Measurements from ENCODE around the gene EFNA3. TPM values are rescaled to one million over a fixed set of nuclear protein-coding genes. Genes with fewer than 3 reads are reported as not detected.

Gene EFNA3
- total RNA-seq, 4 donors from 2014 or later = 0.55 to 1.8 (median 1.6) TPM; not detected in 1

DNA sequence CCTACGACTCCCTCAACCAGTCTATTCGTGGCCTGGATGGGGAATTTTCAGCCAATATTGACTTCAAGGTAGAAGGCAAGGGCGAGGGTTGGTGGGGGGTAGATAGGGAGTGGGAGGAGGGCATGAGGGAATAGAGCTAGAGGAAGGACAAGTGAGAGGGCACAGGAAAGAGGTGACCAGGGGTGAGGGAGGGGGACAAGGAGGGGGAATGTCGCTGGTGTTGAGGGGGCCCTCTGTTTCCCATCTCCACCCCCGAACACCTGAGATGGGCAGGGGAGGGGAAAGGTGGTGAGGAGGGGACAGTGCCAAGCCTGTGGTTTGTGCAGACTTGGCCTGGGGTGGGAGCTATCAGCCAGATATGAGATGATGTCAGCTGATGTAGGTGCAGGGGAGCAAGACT lies 35.8 kb upstream of the EFNA3 start:
- Histone ChIP-seq H3K27ac (no peak overlapping the region), H3K4me3 (no peak overlapping the region), H3K9me3 (no peaks in the 10 kb centered on the region), H3K36me3 (no peaks in the 10 kb centered on the region), H3K27me3 (no peaks in the 10 kb centered on the region), H3K4me1 (peaks cover 9 to 14% of the 10 kb centered on the region in 2 donors)
- TF ChIP-seq, protein P1, sequence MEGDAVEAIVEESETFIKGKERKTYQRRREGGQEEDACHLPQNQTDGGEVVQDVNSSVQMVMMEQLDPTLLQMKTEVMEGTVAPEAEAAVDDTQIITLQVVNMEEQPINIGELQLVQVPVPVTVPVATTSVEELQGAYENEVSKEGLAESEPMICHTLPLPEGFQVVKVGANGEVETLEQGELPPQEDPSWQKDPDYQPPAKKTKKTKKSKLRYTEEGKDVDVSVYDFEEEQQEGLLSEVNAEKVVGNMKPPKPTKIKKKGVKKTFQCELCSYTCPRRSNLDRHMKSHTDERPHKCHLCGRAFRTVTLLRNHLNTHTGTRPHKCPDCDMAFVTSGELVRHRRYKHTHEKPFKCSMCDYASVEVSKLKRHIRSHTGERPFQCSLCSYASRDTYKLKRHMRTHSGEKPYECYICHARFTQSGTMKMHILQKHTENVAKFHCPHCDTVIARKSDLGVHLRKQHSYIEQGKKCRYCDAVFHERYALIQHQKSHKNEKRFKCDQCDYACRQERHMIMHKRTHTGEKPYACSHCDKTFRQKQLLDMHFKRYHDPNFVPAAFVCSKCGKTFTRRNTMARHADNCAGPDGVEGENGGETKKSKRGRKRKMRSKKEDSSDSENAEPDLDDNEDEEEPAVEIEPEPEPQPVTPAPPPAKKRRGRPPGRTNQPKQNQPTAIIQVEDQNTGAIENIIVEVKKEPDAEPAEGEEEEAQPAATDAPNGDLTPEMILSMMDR (IDR thresholded peaks at IDR 0.05 in 4 of 5, conservative IDR thresholded peaks at IDR 0.05 in 1 of 5) = no peak
- TF ChIP-seq POLR2A (IDR thresholded peaks at IDR 0.05) = no peak
- no peak for DNase-seq
- intact Hi-C loops (cut with DNase I; ENCODE audit: low total_unique reads) = no loop called here
- in situ Hi-C loops (cut with MboI; ENCODE audit: low sequenced_read_pairs in 4 of 4) = no loop called here
- ATAC-seq = no peak

DNA sequence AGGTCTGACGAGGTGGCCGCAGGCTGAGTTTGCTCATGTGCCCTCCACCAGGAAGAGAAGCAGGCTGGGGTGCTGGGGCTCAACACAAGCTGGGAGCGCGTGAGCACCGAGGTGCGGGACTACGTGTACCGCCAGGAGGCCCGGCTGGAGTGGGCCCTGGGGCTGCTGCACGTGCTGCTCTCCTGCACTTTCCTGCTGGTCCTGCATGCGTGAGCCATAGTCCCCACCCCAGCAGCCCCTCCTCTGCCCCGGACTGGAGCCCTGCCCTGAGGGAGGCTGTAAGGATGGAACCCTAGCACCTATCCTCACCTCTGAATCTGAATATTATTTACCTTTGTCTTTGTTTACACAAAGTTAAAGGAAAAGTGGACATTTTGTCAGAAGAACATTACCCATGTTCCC lies 35.3 kb upstream of the EFNA3 start:
- Histone ChIP-seq H3K36me3 (no peaks in the 10 kb centered on the region), H3K4me1 (peaks cover 13 to 14% of the 10 kb centered on the region in 2 donors), H3K27ac (no peak overlapping the region), H3K4me3 (no peak overlapping the region), H3K27me3 (no peaks in the 10 kb centered on the region), H3K9me3 (no peaks in the 10 kb centered on the region)
- ATAC-seq (no peak), DNase-seq (no peak)
- TF ChIP-seq POLR2A (IDR thresholded peaks at IDR 0.05) = no peak
- TF ChIP-seq, protein P1 (IDR thresholded peaks at IDR 0.05 in 4 of 5, conservative IDR thresholded peaks at IDR 0.05 in 1 of 5) = no peak
- in situ Hi-C loops (cut with MboI; ENCODE audit: low sequenced_read_pairs in 4 of 4) = no loop called here
- intact Hi-C loops (cut with DNase I; ENCODE audit: low total_unique reads) = no loop called here

DNA sequence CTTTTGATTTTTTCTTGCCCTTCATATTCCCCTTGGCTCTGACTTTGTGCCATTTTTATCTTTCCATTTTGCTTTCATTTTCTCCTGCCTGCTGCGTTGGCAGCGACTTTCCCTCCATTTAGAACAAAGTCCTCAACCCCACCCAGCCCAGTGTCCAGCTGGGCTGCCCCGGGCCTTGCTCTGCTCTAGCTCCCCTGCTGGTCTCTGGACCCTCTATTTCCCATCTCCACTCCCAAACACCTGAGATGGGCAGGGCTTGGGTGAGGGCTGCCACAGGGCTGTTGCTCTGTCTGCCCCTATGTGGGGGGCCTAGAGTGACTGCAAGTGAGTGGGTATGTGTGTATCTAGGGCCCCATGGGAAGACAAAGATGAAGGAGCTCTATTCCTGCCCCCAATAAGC lies 34.8 kb upstream of the EFNA3 start:
- ATAC-seq (no peak), DNase-seq (no peak)
- peaks cover 14 to 15% of the 10 kb centered on the region in 2 donors for H3K4me1 ChIP-seq
- no peaks in the 10 kb centered on the region for H3K27me3 ChIP-seq
- intact Hi-C loops (cut with DNase I; ENCODE audit: low total_unique reads) = no loop called here
- no peak overlapping the region for H3K27ac ChIP-seq
- no peak for TF ChIP-seq POLR2A (IDR thresholded peaks at IDR 0.05)
- TF ChIP-seq, protein P1 (IDR thresholded peaks at IDR 0.05 in 4 of 5, conservative IDR thresholded peaks at IDR 0.05 in 1 of 5) = no peak
- no peaks in the 10 kb centered on the region for H3K36me3 ChIP-seq
- no peak overlapping the region for H3K4me3 ChIP-seq
- in situ Hi-C loops (cut with MboI; ENCODE audit: low sequenced_read_pairs in 4 of 4) = no loop called here
- no peaks in the 10 kb centered on the region for H3K9me3 ChIP-seq

DNA sequence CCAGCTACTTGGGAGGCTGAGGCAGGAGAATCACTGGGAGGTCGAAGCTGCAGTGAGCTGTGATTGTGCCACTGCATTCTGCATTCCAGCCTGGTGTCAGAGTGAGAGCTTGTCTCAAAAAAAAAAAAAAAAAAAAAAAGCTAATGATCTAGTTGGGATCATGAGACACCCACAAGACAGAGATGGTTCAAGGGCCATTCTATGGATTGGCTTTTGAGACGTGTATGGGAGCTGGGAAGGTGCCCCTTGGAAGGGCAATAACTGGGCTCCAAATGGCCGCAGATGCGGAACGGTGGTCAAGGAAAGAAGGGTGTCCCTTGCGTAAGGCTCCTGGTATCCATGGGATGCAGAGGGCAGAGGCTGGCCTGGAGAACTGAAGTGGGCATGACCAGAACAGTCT lies 34.3 kb upstream of the EFNA3 start:
- DNase-seq = no peak
- Histone ChIP-seq H3K27me3 (no peaks in the 10 kb centered on the region), H3K27ac (peak overlapping the region; percentile 42 to 74 (median 64)), H3K4me3 (no peak overlapping the region), H3K9me3 (no peaks in the 10 kb centered on the region), H3K4me1 (peaks cover 8 to 15% of the 10 kb centered on the region in 2 donors), H3K36me3 (no peaks in the 10 kb centered on the region)
- no peak for TF ChIP-seq POLR2A (IDR thresholded peaks at IDR 0.05)
- TF ChIP-seq, protein P1 (IDR thresholded peaks at IDR 0.05 in 4 of 5, conservative IDR thresholded peaks at IDR 0.05 in 1 of 5) = no peak
- intact Hi-C loops (cut with DNase I; ENCODE audit: low total_unique reads) (no loop called here), in situ Hi-C loops (cut with MboI; ENCODE audit: low sequenced_read_pairs in 4 of 4) (no loop called here)
- ATAC-seq = no peak

All from gastrocnemius medialis (tissue), 4 donors.